ENCODE results near the gene EIF4G3.
"Not testable (repeated sequence)": the region's sequence is repeated elsewhere in the genome, so short reads cannot be mapped to it uniquely, and the experiment has no call there.

EIF4G3 gene

GRCh38 chr1:21149855-21150432 is 26.8 kb downstream of the EIF4G3 start:
- no peak for ATAC-seq

GRCh38 chr1:21149430-21149854 is 27.3 kb downstream of the EIF4G3 start:
- no peak for ATAC-seq

GRCh38 chr1:21143752-21144151 is 32.9 kb downstream of the EIF4G3 start:
- ATAC-seq, result no peak

DNA sequence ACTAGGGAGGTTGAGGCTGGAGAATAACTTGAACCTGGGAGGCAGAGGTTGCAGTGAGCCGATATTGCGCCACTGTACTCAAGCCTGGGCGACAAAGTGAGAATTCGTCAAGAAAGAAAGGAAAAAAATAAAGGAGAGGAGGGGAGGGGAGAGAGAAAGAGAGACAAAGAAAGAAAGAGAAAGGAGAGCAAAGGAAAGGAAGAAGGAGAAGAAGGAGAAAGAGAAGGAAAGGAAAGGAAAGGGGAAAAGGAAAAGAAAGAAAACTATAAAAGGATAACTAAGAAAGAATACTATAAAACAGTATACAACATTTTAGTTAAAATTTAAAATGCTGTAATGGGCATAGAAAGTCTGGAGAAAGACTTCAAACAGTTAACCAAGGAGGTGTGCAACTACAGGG is 33.6 kb downstream of the EIF4G3 start:
- no peak for ATAC-seq

DNA sequence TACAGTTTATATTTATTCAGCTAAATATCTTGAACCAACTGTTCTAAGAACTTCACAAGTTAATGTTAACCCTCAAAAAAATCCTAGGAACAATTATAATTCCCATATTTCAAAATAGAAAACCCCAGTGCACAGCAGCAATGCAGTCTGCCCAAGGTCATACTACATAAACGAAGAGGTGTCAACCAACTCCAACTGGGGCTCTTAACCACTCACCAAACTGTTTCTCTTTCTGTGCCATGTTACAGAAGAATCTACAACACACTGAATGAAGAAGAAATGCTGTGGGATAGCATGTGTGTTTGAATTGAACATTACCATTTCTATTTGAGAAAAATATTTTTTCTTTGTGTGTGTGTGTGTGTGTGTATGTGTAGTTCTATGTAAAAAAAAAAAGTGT is 35.7 kb downstream of the EIF4G3 start:
- no peak for ATAC-seq

DNA sequence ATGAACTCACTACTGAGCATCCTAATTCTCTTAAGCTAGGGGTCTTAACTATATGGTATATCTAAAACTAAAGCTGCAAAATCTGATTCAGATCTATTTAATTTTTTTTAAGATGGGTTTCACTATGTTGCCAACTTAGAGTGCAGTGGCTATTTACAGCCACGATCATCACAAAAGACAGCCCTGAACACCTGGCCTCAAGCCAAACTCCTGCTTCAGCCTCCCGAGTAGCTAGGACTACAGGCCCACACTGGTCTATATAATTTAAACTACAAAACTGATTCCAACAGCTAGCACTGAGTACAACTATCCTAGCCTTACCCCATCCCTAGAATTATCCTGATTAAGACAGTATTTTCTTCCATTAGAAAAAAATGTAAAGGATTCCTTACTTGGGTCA is 37.1 kb downstream of the EIF4G3 start:
- no peak for ATAC-seq

DNA sequence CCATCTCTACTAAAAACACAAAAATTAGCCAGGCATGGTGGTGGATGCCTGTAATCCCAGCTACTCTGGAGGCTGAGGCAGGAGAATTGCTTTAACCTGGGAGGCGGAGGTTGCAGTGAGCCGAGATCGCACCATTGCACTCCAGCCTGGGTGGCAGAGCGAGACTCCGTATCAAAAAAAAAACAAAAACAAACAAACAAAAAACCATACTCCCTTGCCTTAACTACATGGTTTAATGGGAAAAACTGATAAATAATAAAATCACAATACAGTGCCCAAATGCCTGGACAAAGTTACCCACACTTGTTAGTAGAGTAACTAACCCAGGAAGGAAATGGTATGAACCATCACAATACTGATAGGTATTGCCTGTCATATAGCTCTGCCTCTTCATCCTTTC is 40.4 kb downstream of the EIF4G3 start:
- not testable (repeated sequence) for ATAC-seq

- no peak for ATAC-seq
Measured at GRCh38 chr1:21131200-21131599, 45.5 kb downstream of the EIF4G3 start.

DNA sequence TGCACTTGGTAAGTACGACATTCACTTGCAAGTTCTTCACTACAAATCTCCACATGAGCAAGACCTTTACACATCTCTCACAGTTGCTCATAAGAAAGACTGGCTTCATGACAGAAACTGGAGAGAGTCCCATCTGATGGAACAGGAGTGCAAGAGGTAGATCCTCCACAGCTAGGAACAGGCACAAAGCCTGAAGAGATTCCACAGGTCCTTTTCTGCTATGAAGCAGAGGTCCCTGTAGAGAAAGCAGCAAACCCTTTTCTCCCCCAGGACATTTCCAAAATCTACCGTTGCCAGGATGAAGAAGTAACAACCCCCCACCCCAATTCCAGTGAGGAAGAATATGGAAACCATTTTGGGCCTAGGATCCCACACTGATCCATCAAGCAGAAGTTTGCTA is 47.3 kb downstream of the EIF4G3 start:
- ATAC-seq, result no peak

- ATAC-seq, result no peak
Measured at GRCh38 chr1:21126324-21126723, 50.4 kb downstream of the EIF4G3 start.

DNA sequence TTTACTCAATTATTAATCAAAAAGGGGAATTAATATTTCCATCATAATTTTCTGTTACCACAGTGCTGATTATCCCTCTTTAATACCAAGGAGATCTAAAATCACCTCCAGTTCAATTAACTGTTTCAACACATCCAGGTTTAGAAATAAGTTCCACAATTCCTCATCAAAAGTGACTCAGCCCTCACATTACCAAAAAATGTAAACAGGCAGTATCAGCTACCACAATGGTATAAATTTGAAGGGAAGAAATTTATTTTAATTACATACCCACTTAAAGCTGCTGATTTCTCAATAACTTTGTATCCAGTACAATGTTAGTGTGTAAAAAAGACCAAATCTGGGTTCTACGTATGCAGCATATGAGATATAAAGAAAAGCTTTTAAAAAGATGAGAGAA is 51.9 kb downstream of the EIF4G3 start:
- ATAC-seq, result no peak

- ATAC-seq, result no peak
Measured at GRCh38 chr1:21123287-21123948, 53.3 kb downstream of the EIF4G3 start.

DNA sequence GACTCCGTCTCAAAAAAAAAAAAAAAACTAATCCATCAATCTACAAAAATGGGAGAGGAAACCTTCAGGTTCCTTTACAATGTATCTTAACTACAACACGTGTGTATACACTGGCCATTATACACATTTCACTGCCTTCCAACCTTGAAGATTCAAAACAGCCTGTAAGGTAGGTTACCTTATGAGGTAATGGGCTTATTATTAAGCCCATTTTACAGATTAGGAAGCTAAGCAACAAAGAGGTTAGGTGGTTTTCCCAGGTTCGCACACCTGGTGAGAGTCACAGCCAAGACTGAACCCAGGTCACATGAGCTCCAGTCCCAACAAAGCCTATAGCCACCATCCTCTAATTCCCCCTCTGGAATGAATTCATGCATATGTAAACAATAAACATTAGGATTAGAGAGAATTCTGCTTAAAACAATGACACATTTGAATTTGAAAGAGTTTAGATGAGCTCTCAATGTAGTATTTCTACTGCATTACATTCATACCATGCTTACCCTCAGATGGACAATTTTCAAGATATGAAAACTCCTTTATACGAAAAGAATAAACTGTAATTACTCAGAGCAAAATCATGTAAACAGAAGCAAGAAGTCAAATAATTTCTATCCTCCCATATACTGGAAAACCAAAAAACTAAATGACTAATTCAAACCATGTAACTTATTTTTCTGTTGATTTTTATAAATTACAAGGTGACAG is 54.8 kb downstream of the EIF4G3 start:
- ATAC-seq, result no peak

- no peak for ATAC-seq
Measured at GRCh38 chr1:21118167-21118566, 58.5 kb downstream of the EIF4G3 start.

DNA sequence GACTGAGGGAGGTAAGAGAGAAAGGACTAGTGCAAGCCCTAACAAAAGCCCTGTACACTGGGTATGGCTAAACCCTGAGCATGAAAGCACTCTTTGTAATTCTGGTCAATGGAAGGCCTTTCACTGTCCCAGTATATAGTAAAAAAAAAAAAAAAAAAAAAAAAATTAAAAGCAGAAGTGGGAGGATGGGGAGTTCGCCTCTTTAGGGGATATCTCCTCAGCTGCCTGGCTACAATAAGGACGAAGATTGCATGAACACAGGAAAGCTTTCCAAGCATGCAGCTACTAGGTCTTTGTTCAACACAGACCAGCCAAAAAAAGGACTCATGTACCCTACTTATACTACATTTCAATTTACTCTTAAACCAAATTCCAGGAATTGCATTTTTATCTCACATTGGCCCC is 59.1 kb downstream of the EIF4G3 start:
- ATAC-seq, result no peak

- ATAC-seq, result no peak
Measured at GRCh38 chr1:21117159-21117558, 59.5 kb downstream of the EIF4G3 start.

DNA sequence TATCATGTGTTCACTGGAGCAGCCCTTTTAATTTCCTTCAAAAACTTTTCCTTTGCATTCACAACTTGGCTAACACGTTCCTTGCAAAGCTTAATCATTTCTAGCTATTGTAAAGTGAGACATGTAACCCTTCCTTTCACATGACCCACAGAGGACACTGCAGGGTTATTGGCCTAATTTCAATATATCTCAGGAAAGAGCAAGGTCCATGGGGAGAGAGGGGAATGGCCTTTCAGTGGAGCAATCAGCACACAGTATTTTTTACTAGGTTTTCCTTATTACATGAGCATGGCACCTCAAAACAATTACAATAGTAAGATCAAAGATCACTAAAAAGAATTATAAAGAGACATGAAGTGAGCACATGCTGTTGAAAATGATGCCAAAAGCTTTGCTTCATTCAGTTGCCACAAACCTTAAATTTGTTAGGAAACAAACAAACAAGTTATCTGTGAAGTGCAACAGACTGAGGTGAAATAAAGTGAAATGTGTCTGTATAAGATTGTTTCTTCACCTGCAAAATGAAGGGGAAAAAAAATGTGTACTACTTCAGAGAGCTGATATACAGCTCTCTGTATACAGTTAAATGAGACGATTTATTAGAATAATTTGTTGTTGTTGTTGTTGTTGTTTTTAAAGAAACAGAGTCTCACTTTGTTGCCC is 61.5 kb downstream of the EIF4G3 start:
- ATAC-seq, result no peak

- ATAC-seq, result no peak
Measured at GRCh38 chr1:21114431-21114830, 62.3 kb downstream of the EIF4G3 start.

DNA sequence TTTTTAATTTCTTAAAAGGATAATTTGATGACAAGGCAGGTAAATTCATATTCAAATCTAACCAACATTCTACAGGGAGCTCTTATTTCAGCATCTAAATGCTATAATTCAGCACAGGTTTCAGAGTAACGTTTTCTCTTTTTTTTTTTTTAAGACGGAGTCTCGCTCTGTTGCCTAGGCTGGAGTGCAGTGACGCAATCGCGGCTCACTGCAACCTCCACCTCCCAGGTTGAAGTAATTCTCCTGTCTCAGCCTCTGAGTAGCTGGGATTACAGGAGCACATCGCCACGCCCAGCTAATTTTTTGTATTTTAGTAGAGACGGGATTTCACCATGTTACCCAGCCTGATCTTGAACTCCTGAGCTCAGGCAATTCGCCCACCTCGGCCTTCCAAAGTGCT is 66.5 kb downstream of the EIF4G3 start:
- no peak for ATAC-seq

DNA sequence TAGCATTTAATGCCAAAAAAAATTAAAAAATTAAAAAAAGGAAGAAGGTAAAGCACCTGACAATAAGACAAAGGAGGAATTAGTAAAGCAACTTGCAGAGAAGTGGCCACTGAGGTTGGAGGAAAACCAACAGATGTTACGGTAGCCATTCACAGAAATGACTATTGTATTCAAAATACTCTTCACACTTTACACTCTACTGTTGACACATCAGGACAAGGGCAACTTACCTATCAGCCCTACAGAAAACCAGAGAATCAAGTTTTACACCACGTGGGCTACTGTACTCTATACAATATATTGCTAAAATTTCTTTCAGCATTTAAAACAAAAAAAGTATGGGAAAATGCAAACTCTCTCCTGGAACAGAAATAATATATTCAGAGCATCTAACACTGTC is 70.0 kb downstream of the EIF4G3 start:
- no peak for ATAC-seq

GRCh38 chr1:21106238-21106637 is 70.5 kb downstream of the EIF4G3 start:
- ATAC-seq, result no peak

- no peak for ATAC-seq
Measured at GRCh38 chr1:21105807-21106206, 70.9 kb downstream of the EIF4G3 start.

- ATAC-seq, result no peak
Measured at GRCh38 chr1:21104683-21105082, 72.0 kb downstream of the EIF4G3 start.

DNA sequence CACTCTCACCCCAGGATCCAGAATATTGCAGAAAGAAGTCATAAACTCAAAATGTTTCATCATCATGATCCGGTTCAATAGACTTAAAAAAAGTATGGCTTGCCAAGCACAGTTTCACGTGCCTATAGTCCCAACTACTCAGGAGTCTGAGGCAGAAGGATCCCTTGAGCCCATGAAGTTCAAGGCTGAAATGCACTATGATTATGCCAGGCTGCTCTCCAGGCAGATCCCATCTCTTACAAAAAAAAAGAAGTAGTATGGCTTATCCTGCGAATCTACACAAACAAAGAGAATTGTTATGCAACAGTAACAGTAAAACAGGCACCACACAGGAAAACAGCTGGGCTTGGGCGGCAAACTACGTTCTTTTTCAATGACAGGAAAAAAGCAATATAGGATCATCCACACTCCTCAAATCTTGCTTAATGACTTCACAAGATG is 76.2 kb downstream of the EIF4G3 start:
- ATAC-seq, result no peak

Measured in activated CD4-positive, CD25-positive, alpha-beta regulatory T cell treated with anti-CD3 and anti-CD28 coated beads, Interleukin-2, amount 50 U/mL, for 24 hours (primary cell).